Endothelial cell of umbilical vein (primary cell): ENCODE data around the gene FBXL3. TPM values are rescaled to one million over a fixed set of nuclear protein-coding genes. Genes with fewer than 3 reads are reported as not detected.

Source experiments
- BruUV-seq: library from RNA; stranded (reverse); fragments of 400-500 nt; replicated peaks from 2 replicates; lab custom pipeline; 2021; lab: Mats Ljungman, UMichigan
- CTCF ChIA-PET: fragments of 300-600, 350-600 bp; sonication (Branson Sonifier 250); formaldehyde crosslinking; loops from one replicate; lab custom pipeline; 2021; ENCODE audit warnings: antibody characterized with exemption, inconsistent platforms; lab: Charles Lee
- POLR2A ChIA-PET: fragments of 300-600, 350-600 bp; sonication (Branson Sonifier 250); formaldehyde crosslinking; loops from one replicate; lab custom pipeline; 2021; ENCODE audit warnings: antibody characterized with exemption, inconsistent platforms; lab: Charles Lee
- DNase-seq: peaks from one replicate; pipeline ENCODE4 v3.0.0-alpha.2; 2011; ENCODE audit warnings: low read depth, low spot score
- FAIRE-seq: peaks from 2 replicates; lab custom pipeline; 2011; peaks lifted over from hg19 to GRCh38; lab: Jason Lieb, UNC
- H2AFZ ChIP-seq: 2 replicates; pipeline ENCODE4 v1.6.0; 2012; ENCODE audit warnings: low read depth, low read length, control low read depth, inconsistent platforms
- H3K27ac ChIP-seq: 2 replicates; pipeline ENCODE4 v1.5.1; 2011; ENCODE audit warnings: low read depth, mild to moderate bottlenecking, control low read depth, low read length, moderate library complexity; ENCODE audit not compliant: insufficient read depth
- H3K27me3 ChIP-seq, 2 experiments: 2 replicates each; pipeline versions ENCODE4 v1.6.0 to v1.6.1; 2011; ENCODE audit warnings: low read length in 2 of 2, mixed read lengths in 1 of 2; ENCODE audit not compliant: control insufficient read depth in 2 of 2, insufficient read depth in 2 of 2
- H3K36me3 ChIP-seq, 2 experiments: 2 replicates in 1 of 2; 3 replicates in 1 of 2; pipeline ENCODE4 v1.5.1; 2011; ENCODE audit warnings: low read length in 2 of 2, mild to moderate bottlenecking in 1 of 2, moderate library complexity in 1 of 2; ENCODE audit not compliant: control insufficient read depth in 2 of 2, insufficient read depth in 2 of 2; ENCODE audit errors: extremely low read depth in 1 of 2
- H3K4me1 ChIP-seq: 3 replicates; pipeline ENCODE4 v1.5.1; 2011; ENCODE audit warnings: mild to moderate bottlenecking, low read length; ENCODE audit not compliant: control insufficient read depth, insufficient read depth; ENCODE audit errors: extremely low read depth
- H3K4me2 ChIP-seq: 2 replicates; pipeline ENCODE4 v1.6.1; 2011; ENCODE audit warnings: low read length, control low read depth, mixed read lengths; ENCODE audit not compliant: insufficient read depth
- H3K4me3 ChIP-seq, 3 experiments: fragments of 200-600 bp in 1 of 3; sonication (generic), shearing (Covaris generic) in 1 of 3; replicated peaks in 1 of 3; 2 replicates each; pipeline ENCODE4 v1.5.1; 2011 to 2016; ENCODE audit warnings: control low read depth in 3 of 3, low read length in 3 of 3, mild to moderate bottlenecking in 2 of 3, inconsistent platforms in 1 of 3, low read depth in 1 of 3, moderate library complexity in 1 of 3; ENCODE audit not compliant: insufficient read depth in 1 of 3
- H3K79me2 ChIP-seq: 2 replicates; pipeline ENCODE4 v1.6.0; 2012; ENCODE audit warnings: low read length, inconsistent platforms; ENCODE audit not compliant: control insufficient read depth, insufficient read depth
- H3K9ac ChIP-seq: replicated peaks from 2 replicates; pipeline ENCODE3; 2011; ENCODE audit warnings: low read length, control low read depth; ENCODE audit not compliant: insufficient read depth; ENCODE audit errors: extremely low read depth
- H3K9me1 ChIP-seq: replicated peaks from 3 replicates; pipeline ENCODE4 v1.6.0; 2011; ENCODE audit warnings: mild to moderate bottlenecking, low read length; ENCODE audit not compliant: control insufficient read depth, insufficient read depth; ENCODE audit errors: extremely low read depth
- H3K9me3 ChIP-seq: replicated peaks from 2 replicates; pipeline ENCODE4 v1.5.1; 2012; ENCODE audit warnings: low read length, inconsistent platforms; ENCODE audit not compliant: control insufficient read depth, insufficient read depth
- H4K20me1 ChIP-seq: replicated peaks from 2 replicates; pipeline ENCODE3; 2011; ENCODE audit warnings: mild to moderate bottlenecking, low read length; ENCODE audit not compliant: control insufficient read depth, insufficient read depth; ENCODE audit errors: extremely low read depth
- EZH2 ChIP-seq: IDR thresholded peaks from 2 replicates; pipeline ENCODE4 v1.6.1; 2012; ENCODE audit warnings: borderline replicate concordance, low read depth, mild to moderate bottlenecking, moderate library complexity, low read length, inconsistent platforms; ENCODE audit not compliant: severe bottlenecking
- FOS ChIP-seq: IDR thresholded peaks from 2 replicates; pipeline ENCODE4 v1.6.1; 2011; ENCODE audit warnings: mild to moderate bottlenecking, low read length, moderate library complexity, borderline replicate concordance; ENCODE audit not compliant: insufficient read depth
- GATA2 ChIP-seq: IDR thresholded peaks from 2 replicates; pipeline ENCODE4 v1.7.0; 2011; ENCODE audit warnings: low read depth, mild to moderate bottlenecking, moderate library complexity, mixed read lengths, low read length; ENCODE audit not compliant: insufficient read length, insufficient read depth
- JUN ChIP-seq: IDR thresholded peaks from 2 replicates; pipeline ENCODE4 v1.6.1; 2011; ENCODE audit warnings: borderline replicate concordance, low read depth; ENCODE audit not compliant: insufficient read length, insufficient read depth
- MYC ChIP-seq: IDR thresholded peaks from one replicate; pipeline ENCODE4 v1.6.1; 2011; ENCODE audit warnings: mild to moderate bottlenecking, low read depth, low read length
- dilution Hi-C: fragments of 300-500 bp; cut with MboI; formaldehyde crosslinking; loops from one replicate; pipeline ENCODE4 v1.15.0; 2019; ENCODE audit warnings: low sequenced_read_pairs; ENCODE audit not compliant: extremely low pct_ligation_motif_present
- intact Hi-C: fragments of 100-400 bp; cut with micrococcal nuclease; formaldehyde crosslinking; loops from one replicate; pipeline ENCODE4 v1.10.0; 2022
- polyA plus RNA-seq, 4 experiments: library from polyadenylated mRNA; depleted of rRNA in 3 of 4; stranded (reverse) in 3 of 4; unstranded in 1 of 4; fragments of >200 nt; gene quantifications; 2 replicates each; pipeline versions ENCODE4 v1.2.1 to v1.2.3, GENCODE V29; 2011 to 2012; ENCODE audit warnings: missing spikeins in 1 of 4
- total RNA-seq: library from RNA; stranded (reverse); gene quantifications from 2 replicates; pipeline ENCODE4 v1.2.3, GENCODE V29; 2021
- TF ChIP-seq, protein P1 (sequence below), 2 donors: IDR thresholded peaks; 1 replicate in 1 of 2; 2 replicates in 1 of 2; pipeline ENCODE4 v1.5.1; 2011; ENCODE audit warnings: low read length in 2 of 2, mild to moderate bottlenecking in 2 of 2, moderate library complexity in 2 of 2, control low read depth in 1 of 2, inconsistent platforms in 1 of 2, low read depth in 1 of 2; ENCODE audit not compliant: insufficient read depth in 1 of 2; ENCODE audit errors: extremely low read depth in 1 of 2
- TF ChIP-seq, protein P2 (sequence below): IDR thresholded peaks from 2 replicates; pipeline ENCODE4 v1.6.1; 2011; ENCODE audit not compliant: insufficient read depth, insufficient read length

Gene FBXL3
- total and polyA plus RNA-seq, 2 donors (not counting 3 experiments of a cell fraction or from before 2014, with no cell fraction given) = 13.0 to 37.8 TPM

DNA sequence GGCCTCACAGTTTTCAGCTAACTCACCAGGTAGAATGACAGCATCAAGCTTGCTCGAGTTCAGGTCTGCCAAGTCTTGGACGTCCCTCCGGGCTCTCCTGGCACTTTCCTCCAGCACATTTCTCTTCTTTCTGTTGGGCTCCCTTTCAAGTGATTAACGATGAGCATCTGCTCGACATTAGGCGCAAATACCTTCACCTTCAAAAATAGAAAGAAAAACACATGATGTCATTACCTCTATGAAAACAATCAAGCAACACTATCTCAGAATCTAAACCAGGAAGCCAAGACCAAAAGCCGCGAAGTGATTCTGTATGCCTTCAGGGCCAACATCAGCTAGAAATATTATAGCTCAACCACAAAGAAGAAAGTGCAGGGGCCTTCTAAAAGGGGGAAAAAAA lies 50.5 kb downstream of the FBXL3 start:
- H3K4me3 ChIP-seq = no peak overlapping the region
- intact Hi-C loops = loop anchor here (10.0 kb wide), 1 partner anchor 502 kb away; no protein-coding TSS in a partner anchor
- BruUV-seq = no TSS peak
- no peak overlapping the region for H2AFZ ChIP-seq
- H3K9me3 ChIP-seq = no peaks in the 10 kb centered on the region
- FAIRE-seq (no peak), DNase-seq (no peak)
- no peak overlapping the region for H3K27ac ChIP-seq
- TF ChIP-seq FOS (no peak), EZH2 (no peak), MYC (no peak), JUN (no peak), GATA2 (no peak)
- TF ChIP-seq, protein P1, sequence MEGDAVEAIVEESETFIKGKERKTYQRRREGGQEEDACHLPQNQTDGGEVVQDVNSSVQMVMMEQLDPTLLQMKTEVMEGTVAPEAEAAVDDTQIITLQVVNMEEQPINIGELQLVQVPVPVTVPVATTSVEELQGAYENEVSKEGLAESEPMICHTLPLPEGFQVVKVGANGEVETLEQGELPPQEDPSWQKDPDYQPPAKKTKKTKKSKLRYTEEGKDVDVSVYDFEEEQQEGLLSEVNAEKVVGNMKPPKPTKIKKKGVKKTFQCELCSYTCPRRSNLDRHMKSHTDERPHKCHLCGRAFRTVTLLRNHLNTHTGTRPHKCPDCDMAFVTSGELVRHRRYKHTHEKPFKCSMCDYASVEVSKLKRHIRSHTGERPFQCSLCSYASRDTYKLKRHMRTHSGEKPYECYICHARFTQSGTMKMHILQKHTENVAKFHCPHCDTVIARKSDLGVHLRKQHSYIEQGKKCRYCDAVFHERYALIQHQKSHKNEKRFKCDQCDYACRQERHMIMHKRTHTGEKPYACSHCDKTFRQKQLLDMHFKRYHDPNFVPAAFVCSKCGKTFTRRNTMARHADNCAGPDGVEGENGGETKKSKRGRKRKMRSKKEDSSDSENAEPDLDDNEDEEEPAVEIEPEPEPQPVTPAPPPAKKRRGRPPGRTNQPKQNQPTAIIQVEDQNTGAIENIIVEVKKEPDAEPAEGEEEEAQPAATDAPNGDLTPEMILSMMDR (IDR thresholded peaks at IDR 0.05; ENCODE audit: extremely low read depth in 1 of 2, insufficient read depth in 1 of 2, low read depth in 1 of 2, low read length in 2 of 2) = no peak
- TF ChIP-seq, protein P2, sequence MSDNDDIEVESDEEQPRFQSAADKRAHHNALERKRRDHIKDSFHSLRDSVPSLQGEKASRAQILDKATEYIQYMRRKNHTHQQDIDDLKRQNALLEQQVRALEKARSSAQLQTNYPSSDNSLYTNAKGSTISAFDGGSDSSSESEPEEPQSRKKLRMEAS = no peak
- dilution Hi-C loops = no loop called here
- H3K4me2 ChIP-seq = no peak overlapping the region
- no peaks in the 10 kb centered on the region for H4K20me1 ChIP-seq
- no peaks in the 10 kb centered on the region for H3K79me2 ChIP-seq
- peaks cover 2% of the 10 kb centered on the region for H3K4me1 ChIP-seq
- H3K27me3 ChIP-seq = peaks cover 17 to 24% of the 10 kb centered on the region in 2 experiments
- no peaks in the 10 kb centered on the region for H3K9me1 ChIP-seq
- CTCF ChIA-PET = interaction anchor here (1.1 to 1.5 kb wide), 4 partner anchors 21 to 1100 kb away, joined by 3 to 5 read pairs (median 4); no protein-coding TSS in a partner anchor
- POLR2A ChIA-PET = no interaction called here
- no peaks in the 10 kb centered on the region for H3K36me3 ChIP-seq
- no peak overlapping the region for H3K9ac ChIP-seq
